ENCODE measurements around the gene RXRG.

- no peak for TF ChIP-seq CTCF (IDR thresholded peaks at IDR 0.05)
- TF ChIP-seq POLR2A (IDR thresholded peaks at IDR 0.05): no peak
Measured at GRCh38 chr1:165353731-165354671, 90.9 kb downstream of the RXRG start.

Measured in right lobe of liver (tissue), 4 donors.